ENCODE results near the gene RBL2. TPM values are rescaled to one million over a fixed set of nuclear protein-coding genes. Genes with fewer than 3 reads are reported as not detected.
"Not testable (repeated sequence)": the region's sequence is repeated elsewhere in the genome, so short reads cannot be mapped to it uniquely, and the experiment has no call there.

The RBL2 gene
- total RNA-seq, 2 experiments from 2014 or later, result 186 to 188 TPM

- peaks cover 11% of the 10 kb centered on the region for H3K9me3 Mint-ChIP-seq
- H3K27me3 Mint-ChIP-seq, result no peaks in the 10 kb centered on the region
- no peak overlapping the region for H3K27ac Mint-ChIP-seq
- ChIA-PET CTCF (interaction anchor here (1.2 to 1.3 kb wide), 2 partner anchors 38 to 457 kb away, joined by 3 to 4 read pairs; partner anchors contain the start of gene CHD9), POLR2A (interaction anchor here (2.3 kb wide), 1 partner anchor 8 kb away, joined by 11 read pairs; the partner anchor contains the start of gene AKTIP)
- no peak overlapping the region for H3K4me3 Mint-ChIP-seq
- H3K4me1 Mint-ChIP-seq, result peaks cover 39% of the 10 kb centered on the region
- DNase-seq, result no peak
- H3K36me3 Mint-ChIP-seq (ENCODE audit: low read depth), result peaks cover 27% of the 10 kb centered on the region
Observed at GRCh38 chr16:53511403-53512280, 77.4 kb downstream of the RBL2 start.

GRCh38 chr16:53512795-53513194, 78.5 kb downstream of the RBL2 start:
- ChIA-PET POLR2A (interaction anchor here (1.4 to 2.3 kb wide), 2 partner anchors 9 to 56 kb away, joined by 4 to 11 read pairs; partner anchors contain the start of gene AKTIP), CTCF (interaction anchor here (1.4 kb wide), 1 partner anchor 9 kb away, joined by 3 read pairs; no protein-coding TSS in a partner anchor)
- not testable (repeated sequence) for H3K27ac Mint-ChIP-seq

GRCh38 chr16:53515259-53515658, 81.0 kb downstream of the RBL2 start:
- CTCF ChIA-PET, result interaction anchor here (1.0 kb wide), 1 partner anchor 11 kb away, joined by 4 read pairs; the partner anchor contains the start of gene AKTIP

More at GRCh38 chr16:53512795-53513194, 78.5 kb downstream of the RBL2 start:
- not testable (repeated sequence) for DNase-seq, H3K4me3 Mint-ChIP-seq, H3K27me3 Mint-ChIP-seq
- Mint-ChIP-seq H3K4me1 (peaks cover 50% of the 10 kb centered on the region), H3K9me3 (peaks cover 11% of the 10 kb centered on the region), H3K36me3 (ENCODE audit: low read depth) (peaks cover 31% of the 10 kb centered on the region)

GRCh38 chr16:53515811-53516210, 81.5 kb downstream of the RBL2 start:
- Mint-ChIP-seq H3K9me3 (peaks cover 11% of the 10 kb centered on the region), H3K4me3 (no peak overlapping the region), H3K4me1 (peaks cover 61% of the 10 kb centered on the region), H3K27me3 (no peaks in the 10 kb centered on the region), H3K27ac (no peak overlapping the region), H3K36me3 (ENCODE audit: low read depth) (peaks cover 32% of the 10 kb centered on the region)
- ChIA-PET POLR2A (interaction anchor here (1.1 to 5.4 kb wide), 4 partner anchors 11 to 82 kb away, joined by 3 to 69 read pairs (median 5); partner anchors contain the start of genes AKTIP and RBL2), CTCF (interaction anchor here (1.0 kb wide), 1 partner anchor 12 kb away, joined by 4 read pairs; the partner anchor contains the start of gene AKTIP)
- no peak for DNase-seq

More at GRCh38 chr16:53515259-53515658, 81.0 kb downstream of the RBL2 start:
- Mint-ChIP-seq H3K27me3 (no peaks in the 10 kb centered on the region), H3K36me3 (ENCODE audit: low read depth) (peaks cover 32% of the 10 kb centered on the region), H3K9me3 (peaks cover 11% of the 10 kb centered on the region), H3K27ac (peak overlapping the region; percentile 16), H3K4me3 (no peak overlapping the region), H3K4me1 (peaks cover 64% of the 10 kb centered on the region)
- POLR2A ChIA-PET, result interaction anchor here (1.5 to 5.4 kb wide), 2 partner anchors 10 to 81 kb away, joined by 7 to 69 read pairs; partner anchors contain the start of genes AKTIP and RBL2
- DNase-seq, result no peak

- POLR2A ChIA-PET, result interaction anchor here (1.9 to 5.4 kb wide), 6 partner anchors 13 to 83 kb away, joined by 6 to 69 read pairs (median 10); partner anchors contain the start of genes AKTIP and RBL2
- Mint-ChIP-seq H3K4me1 (peaks cover 53% of the 10 kb centered on the region), H3K27ac (peak overlapping the region; percentile 91)
Observed at GRCh38 chr16:53517851-53518250, 83.6 kb downstream of the RBL2 start.

GRCh38 chr16:53518550-53519416, 84.5 kb downstream of the RBL2 start:
- H3K4me3 Mint-ChIP-seq, result peak overlapping the region; percentile 66
- POLR2A ChIA-PET, result interaction anchor here (0.7 to 5.4 kb wide), 15 partner anchors 8 to 466 kb away, joined by 3 to 69 read pairs (median 5); partner anchors contain the start of genes AKTIP, CHD9NB, FTO and RBL2
- H3K36me3 Mint-ChIP-seq (ENCODE audit: low read depth), result peaks cover 24% of the 10 kb centered on the region
- peaks cover 52% of the 10 kb centered on the region for H3K4me1 Mint-ChIP-seq
- no peaks in the 10 kb centered on the region for H3K27me3 Mint-ChIP-seq
- peaks cover 11% of the 10 kb centered on the region for H3K9me3 Mint-ChIP-seq
- DNase-seq, result peak; percentile 92
- CTCF ChIA-PET, result interaction anchor here (0.8 to 1.9 kb wide), 5 partner anchors 9 to 61 kb away, joined by 4 to 9 read pairs (median 7); partner anchors contain the start of gene AKTIP
- H3K27ac Mint-ChIP-seq, result peak overlapping the region; percentile 91

More at GRCh38 chr16:53517851-53518250, 83.6 kb downstream of the RBL2 start:
- Mint-ChIP-seq H3K9me3 (peaks cover 11% of the 10 kb centered on the region), H3K27me3 (no peaks in the 10 kb centered on the region), H3K4me3 (peak overlapping the region; percentile 66), H3K36me3 (ENCODE audit: low read depth) (peaks cover 26% of the 10 kb centered on the region)
- DNase-seq, result no peak
- CTCF ChIA-PET, result interaction anchor here (0.6 to 1.9 kb wide), 6 partner anchors 9 to 713 kb away, joined by 3 to 8 read pairs (median 4); partner anchors contain the start of gene AKTIP

GRCh38 chr16:53519417-53520091, 85.3 kb downstream of the RBL2 start:
- no peaks in the 10 kb centered on the region for H3K27me3 Mint-ChIP-seq
- peak; percentile 21 for DNase-seq
- peak overlapping the region; percentile 66 for H3K4me3 Mint-ChIP-seq
- H3K27ac Mint-ChIP-seq, result peak overlapping the region; percentile 91
- peaks cover 5% of the 10 kb centered on the region for H3K9me3 Mint-ChIP-seq
- peaks cover 18% of the 10 kb centered on the region for H3K36me3 Mint-ChIP-seq (ENCODE audit: low read depth)
- ChIA-PET POLR2A (interaction anchor here (0.7 to 5.4 kb wide), 15 partner anchors 8 to 467 kb away, joined by 3 to 69 read pairs (median 5); partner anchors contain the start of genes AKTIP, CHD9NB, FTO and RBL2), CTCF (interaction anchor here (0.9 to 1.9 kb wide), 3 partner anchors 10 to 62 kb away, joined by 5 to 9 read pairs (median 8); no protein-coding TSS in a partner anchor)
- H3K4me1 Mint-ChIP-seq, result peaks cover 50% of the 10 kb centered on the region

GRCh38 chr16:53523126-53523804, 89.0 kb downstream of the RBL2 start:
- H3K36me3 Mint-ChIP-seq (ENCODE audit: low read depth), result peaks cover 3% of the 10 kb centered on the region
- DNase-seq, result no peak
- H3K4me1 Mint-ChIP-seq, result peaks cover 25% of the 10 kb centered on the region
- H3K4me3 Mint-ChIP-seq, result no peak overlapping the region
- POLR2A ChIA-PET, result no interaction called here
- no peaks in the 10 kb centered on the region for H3K9me3 Mint-ChIP-seq
- H3K27ac Mint-ChIP-seq, result no peak overlapping the region
- CTCF ChIA-PET, result no interaction called here
- H3K27me3 Mint-ChIP-seq, result no peaks in the 10 kb centered on the region

- Mint-ChIP-seq H3K27ac (no peak overlapping the region), H3K27me3 (no peaks in the 10 kb centered on the region), H3K36me3 (ENCODE audit: low read depth) (peaks cover 3% of the 10 kb centered on the region), H3K4me3 (no peak overlapping the region), H3K4me1 (peaks cover 17% of the 10 kb centered on the region), H3K9me3 (no peaks in the 10 kb centered on the region)
- POLR2A ChIA-PET, result interaction anchor here (1.0 kb wide), 1 partner anchor 20 kb away, joined by 5 read pairs; the partner anchor contains the start of gene AKTIP
- no peak for DNase-seq
- CTCF ChIA-PET, result no interaction called here
Observed at GRCh38 chr16:53523971-53524548, 89.8 kb downstream of the RBL2 start.

GRCh38 chr16:53528797-53529196, 94.5 kb downstream of the RBL2 start:
- ChIA-PET CTCF (interaction anchor here (2.5 kb wide), 1 partner anchor 21 kb away, joined by 6 read pairs; no protein-coding TSS in a partner anchor), POLR2A (no interaction called here)
- Mint-ChIP-seq H3K36me3 (ENCODE audit: low read depth) (no peaks in the 10 kb centered on the region), H3K4me1 (no peaks in the 10 kb centered on the region), H3K27me3 (no peaks in the 10 kb centered on the region), H3K27ac (no peak overlapping the region), H3K4me3 (no peak overlapping the region), H3K9me3 (no peaks in the 10 kb centered on the region)
- no peak for DNase-seq

GRCh38 chr16:53529513-53529912, 95.2 kb downstream of the RBL2 start:
- ChIA-PET POLR2A (interaction anchor here (1.0 to 1.7 kb wide), 2 partner anchors 10 to 26 kb away, joined by 3 to 4 read pairs; no protein-coding TSS in a partner anchor), CTCF (interaction anchor here (1.2 to 2.5 kb wide), 2 partner anchors 21 to 81 kb away, joined by 3 to 6 read pairs; no protein-coding TSS in a partner anchor)
- Mint-ChIP-seq H3K9me3 (no peaks in the 10 kb centered on the region), H3K36me3 (ENCODE audit: low read depth) (no peaks in the 10 kb centered on the region), H3K4me3 (no peak overlapping the region), H3K27ac (no peak overlapping the region), H3K4me1 (peaks cover 6% of the 10 kb centered on the region), H3K27me3 (no peaks in the 10 kb centered on the region)
- no peak for DNase-seq
